Breast epithelium (tissue), 4 donors: Measurements from ENCODE around the gene LPP. TPM values are rescaled to one million over a fixed set of nuclear protein-coding genes. Genes with fewer than 3 reads are reported as not detected.

Experiments used
- DNase-seq, 2 donors: peaks; one replicate each; pipeline ENCODE4 v3.0.0-alpha.2; 2019; ENCODE audit warnings: low spot score in 2 of 2
- H3K27ac ChIP-seq, 2 donors: fragments of 200-600 bp; sonication (generic) in 1 of 2; one replicate each; pipeline ENCODE4 v1.5.1; 2016 to 2019; ENCODE audit warnings: mild to moderate bottlenecking in 1 of 2
- H3K27me3 ChIP-seq, 2 donors: fragments of 200-600 bp; sonication (generic) in 1 of 2; one replicate each; pipeline versions ENCODE4 v1.5.1 to v1.6.0; 2017 to 2019; ENCODE audit warnings: control low read depth in 1 of 2, mild to moderate bottlenecking in 1 of 2
- H3K36me3 ChIP-seq: fragments of 200-600 bp; one replicate; pipeline ENCODE4 v1.5.1; 2019
- H3K4me1 ChIP-seq, 2 donors: fragments of 200-600 bp; sonication (generic); one replicate each; pipeline ENCODE4 v1.5.1; 2016 to 2019; ENCODE audit warnings: control low read depth in 1 of 2
- H3K4me3 ChIP-seq, 3 donors: fragments of 200-600 bp; sonication (generic); 1 replicate in 2 of 3; 2 replicates in 1 of 3; pipeline ENCODE4 v1.5.1; 2016 to 2019; ENCODE audit warnings: mild to moderate bottlenecking in 3 of 3, moderate library complexity in 2 of 3
- H3K9me3 ChIP-seq, 2 donors: fragments of 200-600 bp; sonication (generic) in 1 of 2; one replicate each; pipeline ENCODE4 v1.5.1; 2016 to 2019; ENCODE audit warnings: control low read depth in 1 of 2
- POLR2A ChIP-seq: fragments of 450-650 bp; IDR thresholded peaks from one replicate; pipeline ENCODE4 v1.6.1; 2016; ENCODE audit warnings: antibody characterized with exemption, mild to moderate bottlenecking, moderate library complexity
- POLR2AphosphoS5 ChIP-seq, 3 donors: sonication (generic); formaldehyde crosslinking; IDR thresholded peaks; one replicate each; pipeline ENCODE4 v1.6.1; 2017; ENCODE audit warnings: antibody characterized with exemption in 3 of 3
- intact Hi-C: fragments of 100-400 bp; cut with DNase I; formaldehyde crosslinking; loops from one replicate; pipeline ENCODE4 v1.15.1; 2023; ENCODE audit warnings: low total_unique reads
- total RNA-seq, 3 donors: library from RNA; depleted of rRNA; stranded (reverse); fragments of >200 nt; gene quantifications; one replicate each; pipeline ENCODE4 v1.1.0, GENCODE V29; 2016
- TF ChIP-seq, protein P1 (sequence below), 3 donors: fragments of 450-650 bp; IDR thresholded peaks; one replicate each; pipeline ENCODE4 v1.5.1; 2016 to 2017; ENCODE audit warnings: antibody characterized with exemption in 3 of 3, mild to moderate bottlenecking in 3 of 3, moderate library complexity in 3 of 3

LPP gene
- total RNA-seq, 3 donors from 2014 or later, result 135 to 183 (median 147) TPM

DNA sequence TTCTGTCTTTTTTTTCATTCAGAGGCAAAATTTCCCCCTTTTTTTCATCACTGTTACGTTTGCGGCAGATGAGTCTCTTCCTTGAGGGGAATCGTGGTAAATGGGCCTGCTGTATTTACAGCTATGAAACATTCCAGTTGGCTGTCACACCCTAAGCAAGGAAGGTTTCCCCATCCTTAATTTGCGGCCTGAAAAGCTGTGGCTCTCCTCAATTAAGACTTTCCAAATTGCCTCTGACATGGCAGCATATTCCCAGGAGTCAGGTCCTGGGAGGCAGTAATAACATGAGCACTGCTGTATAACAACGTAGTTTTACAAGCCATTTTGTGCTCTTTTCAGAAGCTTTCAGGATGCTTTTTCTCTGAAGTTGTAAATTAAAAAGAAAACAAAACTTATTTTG is 420.9 kb downstream of the LPP start:
- no peak for TF ChIP-seq POLR2A
- TF ChIP-seq POLR2AphosphoS5 (IDR thresholded peaks at IDR 0.05), result no peak
- TF ChIP-seq, protein P1, sequence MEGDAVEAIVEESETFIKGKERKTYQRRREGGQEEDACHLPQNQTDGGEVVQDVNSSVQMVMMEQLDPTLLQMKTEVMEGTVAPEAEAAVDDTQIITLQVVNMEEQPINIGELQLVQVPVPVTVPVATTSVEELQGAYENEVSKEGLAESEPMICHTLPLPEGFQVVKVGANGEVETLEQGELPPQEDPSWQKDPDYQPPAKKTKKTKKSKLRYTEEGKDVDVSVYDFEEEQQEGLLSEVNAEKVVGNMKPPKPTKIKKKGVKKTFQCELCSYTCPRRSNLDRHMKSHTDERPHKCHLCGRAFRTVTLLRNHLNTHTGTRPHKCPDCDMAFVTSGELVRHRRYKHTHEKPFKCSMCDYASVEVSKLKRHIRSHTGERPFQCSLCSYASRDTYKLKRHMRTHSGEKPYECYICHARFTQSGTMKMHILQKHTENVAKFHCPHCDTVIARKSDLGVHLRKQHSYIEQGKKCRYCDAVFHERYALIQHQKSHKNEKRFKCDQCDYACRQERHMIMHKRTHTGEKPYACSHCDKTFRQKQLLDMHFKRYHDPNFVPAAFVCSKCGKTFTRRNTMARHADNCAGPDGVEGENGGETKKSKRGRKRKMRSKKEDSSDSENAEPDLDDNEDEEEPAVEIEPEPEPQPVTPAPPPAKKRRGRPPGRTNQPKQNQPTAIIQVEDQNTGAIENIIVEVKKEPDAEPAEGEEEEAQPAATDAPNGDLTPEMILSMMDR (IDR thresholded peaks at IDR 0.05), result no peak
- Histone ChIP-seq H3K4me1 (no peaks in the 10 kb centered on the region), H3K27me3 (no peaks in the 10 kb centered on the region), H3K4me3 (no peak overlapping the region), H3K9me3 (no peaks in the 10 kb centered on the region), H3K36me3 (no peaks in the 10 kb centered on the region), H3K27ac (no peak overlapping the region)
- no peak for DNase-seq
- intact Hi-C loops, result no loop called here

DNA sequence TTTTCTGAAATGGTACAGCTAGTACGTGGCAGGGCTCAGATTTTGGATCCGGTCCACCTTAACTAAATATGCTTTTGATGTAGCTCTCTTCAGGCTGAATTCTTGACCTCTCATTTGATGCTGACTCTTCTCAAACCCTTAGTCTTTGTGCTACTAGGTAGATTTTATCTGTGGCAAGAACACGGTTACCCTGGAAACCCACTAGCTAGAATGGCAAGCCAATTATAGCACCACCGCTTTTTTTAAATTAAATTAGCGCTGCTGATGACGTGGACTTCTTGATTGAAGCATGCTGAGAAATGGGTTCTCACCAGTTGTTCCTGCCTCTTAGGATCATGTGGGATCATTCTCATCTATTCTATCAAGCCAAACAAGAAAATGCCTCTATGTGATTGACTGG is 421.5 kb downstream of the LPP start:
- no peak overlapping the region for H3K27ac ChIP-seq
- H3K36me3 ChIP-seq, result no peaks in the 10 kb centered on the region
- no peaks in the 10 kb centered on the region for H3K27me3 ChIP-seq
- TF ChIP-seq POLR2AphosphoS5 (IDR thresholded peaks at IDR 0.05) (no peak), POLR2A (no peak)
- TF ChIP-seq, protein P1 (IDR thresholded peaks at IDR 0.05), result no peak
- H3K4me1 ChIP-seq, result no peaks in the 10 kb centered on the region
- H3K9me3 ChIP-seq, result no peaks in the 10 kb centered on the region
- intact Hi-C loops, result no loop called here
- H3K4me3 ChIP-seq, result no peak overlapping the region
- no peak for DNase-seq

- Histone ChIP-seq H3K27me3 (no peaks in the 10 kb centered on the region), H3K36me3 (no peaks in the 10 kb centered on the region), H3K4me3 (no peak overlapping the region), H3K9me3 (no peaks in the 10 kb centered on the region), H3K27ac (no peak overlapping the region), H3K4me1 (no peaks in the 10 kb centered on the region)
- intact Hi-C loops, result no loop called here
- TF ChIP-seq POLR2A, result no peak
- no peak for TF ChIP-seq POLR2AphosphoS5 (IDR thresholded peaks at IDR 0.05)
- TF ChIP-seq, protein P1 (IDR thresholded peaks at IDR 0.05), result no peak
- DNase-seq, result no peak
Measured at GRCh38 chr3:188577539-188577938, 423.6 kb downstream of the LPP start.

GRCh38 chr3:188578576-188579363 is 424.8 kb downstream of the LPP start:
- Histone ChIP-seq H3K27me3 (no peaks in the 10 kb centered on the region), H3K4me3 (no peak overlapping the region), H3K4me1 (no peaks in the 10 kb centered on the region), H3K27ac (peak overlapping the region; percentile 44 to 75), H3K9me3 (no peaks in the 10 kb centered on the region), H3K36me3 (no peaks in the 10 kb centered on the region)
- DNase-seq, result peak in 1 of 2 donors; percentile 53
- intact Hi-C loops, result no loop called here
- TF ChIP-seq POLR2AphosphoS5 (IDR thresholded peaks at IDR 0.05) (peak in 2 of 3 donors; percentile 67 to 75), POLR2A (no peak)

GRCh38 chr3:188580223-188580622 is 426.3 kb downstream of the LPP start:
- peaks cover 0 to 3% of the 10 kb centered on the region in 2 donors for H3K4me1 ChIP-seq

GRCh38 chr3:188580659-188581058 is 426.7 kb downstream of the LPP start:
- no peaks in the 10 kb centered on the region for H3K27me3 ChIP-seq
- H3K4me3 ChIP-seq, result no peak overlapping the region
- no peaks in the 10 kb centered on the region for H3K36me3 ChIP-seq
- intact Hi-C loops, result no loop called here
- no peak for TF ChIP-seq POLR2A
- TF ChIP-seq, protein P1 (IDR thresholded peaks at IDR 0.05), result no peak
- no peak for TF ChIP-seq POLR2AphosphoS5 (IDR thresholded peaks at IDR 0.05)
- H3K4me1 ChIP-seq, result peaks cover 0 to 3% of the 10 kb centered on the region in 2 donors
- H3K27ac ChIP-seq, result peak overlapping the region in 1 of 2 donors; percentile 11
- no peak for DNase-seq
- H3K9me3 ChIP-seq, result no peaks in the 10 kb centered on the region

More at GRCh38 chr3:188580223-188580622, 426.3 kb downstream of the LPP start:
- TF ChIP-seq POLR2A, result no peak
- no peak for TF ChIP-seq POLR2AphosphoS5 (IDR thresholded peaks at IDR 0.05)
- no peaks in the 10 kb centered on the region for H3K27me3 ChIP-seq
- H3K36me3 ChIP-seq, result no peaks in the 10 kb centered on the region
- H3K27ac ChIP-seq, result peak overlapping the region in 1 of 2 donors; percentile 11
- no peak overlapping the region for H3K4me3 ChIP-seq
- DNase-seq, result no peak
- intact Hi-C loops, result no loop called here
- no peaks in the 10 kb centered on the region for H3K9me3 ChIP-seq
